Measurements from ENCODE around the gene NUB1.

NUB1 gene

DNA sequence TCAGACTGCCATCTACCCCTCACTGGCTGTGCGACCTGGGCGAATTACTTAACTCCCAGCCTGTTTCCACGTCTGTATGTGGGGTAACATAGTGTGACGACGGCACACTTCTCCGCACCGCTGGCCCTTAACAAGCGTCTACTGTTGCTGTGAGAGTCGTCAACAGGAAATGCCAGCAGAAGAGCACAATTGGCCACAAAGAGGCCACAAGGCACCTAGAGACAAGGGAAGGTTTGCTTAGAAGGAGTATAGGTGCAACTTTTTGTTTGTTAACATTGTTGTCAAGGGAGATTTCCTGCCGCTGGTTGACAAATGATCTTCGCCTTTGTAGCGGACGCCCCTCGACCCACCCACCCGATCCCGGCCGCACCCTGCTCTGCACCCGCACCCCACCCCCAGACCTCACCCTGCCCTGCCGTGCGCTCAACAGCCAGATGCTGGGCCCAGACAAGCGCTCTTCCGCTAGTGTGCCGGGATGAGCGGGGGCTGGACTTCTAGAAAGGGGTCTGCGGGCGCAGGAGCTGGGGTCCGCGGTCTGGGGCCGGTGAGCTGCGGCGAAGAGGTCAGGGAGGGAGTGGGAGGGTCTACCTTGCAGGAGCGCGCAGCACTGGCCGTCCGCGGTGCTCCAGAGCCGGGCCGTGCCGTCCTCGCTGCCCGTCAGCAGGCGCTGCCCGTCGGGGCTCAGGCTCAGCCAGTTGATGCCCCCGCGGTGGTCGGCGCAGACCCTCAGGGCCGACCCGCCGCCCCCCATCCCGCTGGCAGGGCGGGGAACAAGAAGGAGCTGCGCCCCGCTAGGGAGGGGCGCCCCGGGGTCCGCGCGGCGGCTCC is 67.4 kb downstream of the NUB1 start:
- DNase-seq = peak; percentile 20

GRCh38 chr7:151409667-151410404 is 68.2 kb downstream of the NUB1 start, which contains the start of gene WDR86:
Gene WDR86, minus strand, starts transcription at chr7:151410038. Its CDS starts 449 bp downstream, at chr7:151409589.
- no peak for DNase-seq

GRCh38 chr7:151410405-151411390 is 69.1 kb downstream of the NUB1 start:
- no peak for DNase-seq

DNA sequence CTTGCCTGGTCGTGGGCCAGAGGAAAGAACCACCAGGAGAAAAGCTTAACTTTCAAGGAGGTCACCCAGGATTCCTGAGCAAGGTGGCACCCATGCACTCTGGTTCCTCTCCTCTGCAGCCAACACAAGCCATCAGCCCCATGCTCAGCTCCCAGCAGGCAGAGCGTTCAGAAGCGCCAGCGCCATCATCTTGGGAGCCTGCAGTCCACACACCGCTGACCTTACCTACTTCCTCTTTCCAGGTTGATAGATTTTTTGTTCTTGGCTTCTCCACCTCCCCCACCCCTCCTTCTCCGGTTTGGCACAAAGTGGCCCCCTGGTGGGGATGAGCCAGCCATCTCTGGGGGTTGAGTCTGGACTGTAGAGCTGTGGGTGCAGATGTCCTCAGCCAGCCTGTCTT is 69.9 kb downstream of the NUB1 start:
- no peak for DNase-seq

- DNase-seq = no peak
Observed at GRCh38 chr7:151412318-151412717, 70.7 kb downstream of the NUB1 start.

- no peak for DNase-seq
Observed at GRCh38 chr7:151413241-151413640, 71.6 kb downstream of the NUB1 start.

GRCh38 chr7:151415375-151416105 is 73.9 kb downstream of the NUB1 start:
- DNase-seq = no peak

DNA sequence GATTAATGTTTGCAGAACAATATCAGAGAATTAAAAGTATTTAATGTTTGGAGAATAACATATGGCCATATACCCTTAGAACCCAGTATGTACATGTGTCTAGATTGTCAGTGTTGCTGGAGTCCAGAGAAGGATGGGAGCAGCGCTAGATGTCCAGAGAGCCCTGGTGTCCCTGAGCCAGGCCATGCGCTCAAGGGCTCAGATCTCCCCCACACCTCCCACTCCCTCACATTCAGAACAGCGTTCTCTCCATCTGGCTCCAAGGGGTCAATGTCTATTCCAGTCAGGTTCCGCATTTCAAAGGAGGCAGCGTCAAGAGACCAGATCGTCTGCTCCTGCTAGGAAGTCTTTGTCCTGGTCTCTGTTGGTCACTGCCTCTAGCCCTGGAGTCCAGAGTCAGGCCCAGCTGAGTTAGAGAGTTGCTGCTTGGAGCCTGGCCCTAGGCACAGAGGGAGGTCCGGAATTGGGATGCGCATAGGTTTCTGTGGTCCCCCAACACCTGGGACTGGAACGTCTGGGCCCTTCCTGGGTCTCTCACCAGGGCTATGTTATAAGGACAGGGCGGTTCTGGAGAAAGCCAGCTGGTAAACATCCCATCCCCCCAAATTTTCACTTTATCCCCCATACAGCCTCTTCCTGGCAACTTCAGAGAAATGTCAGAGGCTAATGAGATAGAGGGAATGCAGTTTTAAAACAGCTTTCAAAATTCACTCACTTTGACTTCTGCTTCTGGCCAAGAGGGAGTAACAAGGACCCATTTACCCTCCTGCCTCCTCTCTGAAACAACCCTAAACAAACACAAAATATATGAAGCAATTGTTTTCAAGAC is 74.7 kb downstream of the NUB1 start:
- no peak for DNase-seq

DNA sequence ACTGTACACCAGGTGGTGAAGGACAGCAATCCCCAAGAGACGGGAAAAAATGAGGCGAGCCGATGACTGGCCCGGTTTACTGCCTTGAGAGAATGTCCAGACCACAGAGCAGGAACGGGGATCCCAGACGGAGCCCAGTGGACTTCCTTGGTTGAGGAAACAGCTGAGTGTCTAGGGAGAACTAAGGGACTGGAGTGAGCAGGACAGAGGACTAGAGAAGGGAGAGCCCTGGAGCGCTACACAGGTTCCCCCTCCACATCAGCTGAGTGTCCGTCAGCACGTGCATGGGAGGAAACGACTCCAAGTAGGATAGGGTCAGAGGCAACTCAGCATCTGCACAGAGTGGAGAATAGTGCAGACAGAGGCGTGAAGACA is 75.3 kb downstream of the NUB1 start:
- no peak for DNase-seq

DNA sequence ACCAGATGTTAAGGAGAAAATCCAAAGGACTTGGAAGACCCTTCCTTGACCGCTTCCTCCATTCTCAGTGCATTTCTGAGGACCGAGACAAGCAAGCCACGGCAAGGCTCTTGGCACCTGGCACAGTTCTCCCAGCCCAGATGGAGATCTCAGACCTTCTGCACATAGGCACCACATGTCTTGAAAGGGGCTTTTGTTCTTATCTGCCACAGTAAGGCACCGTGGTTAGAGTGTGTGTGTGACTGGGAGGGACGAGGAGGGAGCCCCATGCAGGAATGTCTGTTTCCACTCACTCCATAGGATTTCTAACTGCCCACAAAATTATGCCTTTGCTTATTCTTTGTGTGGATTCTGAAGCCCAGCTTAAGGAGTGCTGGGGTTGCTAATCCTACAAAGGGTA is 78.5 kb downstream of the NUB1 start:
- DNase-seq = no peak

DNA sequence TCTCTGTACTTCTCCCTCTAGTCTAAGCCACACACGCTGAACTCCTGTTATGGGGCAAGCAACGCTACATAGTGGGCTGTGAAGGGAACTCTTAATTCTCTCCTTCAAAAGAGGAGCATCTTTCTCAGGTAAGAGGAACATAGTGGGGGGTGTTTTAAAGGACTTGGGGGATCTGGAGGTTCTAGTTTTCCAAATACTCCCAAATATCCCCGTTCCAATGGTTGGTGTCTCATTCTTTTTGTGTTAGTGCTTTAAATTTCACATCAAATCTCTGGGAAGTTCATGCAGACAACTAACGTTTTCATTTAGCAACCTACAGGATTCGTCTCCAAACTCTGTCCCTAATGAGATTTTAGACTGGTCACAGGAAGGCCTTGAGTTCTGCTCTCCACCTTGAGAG is 80.6 kb downstream of the NUB1 start:
- DNase-seq = no peak

GRCh38 chr7:151423226-151423625 is 81.6 kb downstream of the NUB1 start:
- no peak for DNase-seq

- DNase-seq = no peak
Observed at GRCh38 chr7:151423936-151424335, 82.3 kb downstream of the NUB1 start.

DNA sequence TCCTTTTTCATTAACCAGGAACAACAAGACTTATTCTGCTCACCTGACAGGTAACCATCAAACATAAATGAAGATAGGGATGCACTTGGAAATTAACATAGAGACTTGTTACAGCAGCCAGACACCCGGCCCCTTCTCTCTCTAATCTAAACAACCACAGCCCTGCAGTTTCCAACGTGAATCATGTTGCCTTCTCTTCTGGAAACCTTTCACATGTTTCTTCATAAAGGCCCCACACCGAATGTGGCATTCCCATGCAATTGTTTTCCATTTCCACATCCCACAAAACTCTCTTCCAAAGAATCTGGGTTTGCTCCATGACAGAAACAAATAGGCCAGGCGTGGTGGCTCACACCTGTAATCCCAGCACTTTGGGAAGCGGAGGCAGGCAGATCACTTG is 83.2 kb downstream of the NUB1 start:
- DNase-seq = no peak

DNA sequence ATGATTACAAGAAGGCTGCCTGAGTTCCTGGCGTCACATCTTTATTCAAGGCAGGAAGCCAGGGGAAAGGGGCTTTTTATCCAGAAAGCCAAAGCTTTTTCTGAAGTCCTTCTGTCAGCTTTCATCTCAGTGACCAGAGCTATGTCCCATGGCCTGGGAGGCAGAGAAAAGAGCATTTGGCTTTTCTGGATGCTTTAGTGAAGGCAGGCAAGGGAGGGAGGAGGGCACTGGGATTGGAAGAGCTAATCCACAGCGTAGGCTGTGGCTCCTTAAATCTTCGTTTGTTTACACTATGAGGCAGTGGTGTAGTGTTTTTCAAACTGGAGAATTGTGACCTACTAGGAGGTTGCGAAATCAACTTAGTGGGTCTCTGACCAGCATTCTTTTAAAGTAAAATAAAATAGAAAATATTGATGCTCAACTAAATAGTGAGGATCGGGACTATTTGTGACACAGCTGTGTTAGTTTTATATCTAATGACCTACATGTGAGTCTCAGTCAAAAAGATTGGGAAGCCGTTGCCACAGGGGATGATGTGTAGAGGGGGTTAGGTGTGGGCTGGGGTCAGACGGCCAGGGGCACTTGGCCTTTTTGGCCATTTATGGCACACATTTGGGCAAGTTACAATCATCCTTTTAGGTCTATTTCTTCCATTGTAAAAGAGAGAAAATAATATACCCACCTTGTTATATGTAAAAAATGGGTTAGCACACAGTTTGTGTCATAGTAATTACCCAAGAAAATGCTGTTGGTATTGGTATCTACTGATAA is 84.2 kb downstream of the NUB1 start:
- DNase-seq = no peak

DNA sequence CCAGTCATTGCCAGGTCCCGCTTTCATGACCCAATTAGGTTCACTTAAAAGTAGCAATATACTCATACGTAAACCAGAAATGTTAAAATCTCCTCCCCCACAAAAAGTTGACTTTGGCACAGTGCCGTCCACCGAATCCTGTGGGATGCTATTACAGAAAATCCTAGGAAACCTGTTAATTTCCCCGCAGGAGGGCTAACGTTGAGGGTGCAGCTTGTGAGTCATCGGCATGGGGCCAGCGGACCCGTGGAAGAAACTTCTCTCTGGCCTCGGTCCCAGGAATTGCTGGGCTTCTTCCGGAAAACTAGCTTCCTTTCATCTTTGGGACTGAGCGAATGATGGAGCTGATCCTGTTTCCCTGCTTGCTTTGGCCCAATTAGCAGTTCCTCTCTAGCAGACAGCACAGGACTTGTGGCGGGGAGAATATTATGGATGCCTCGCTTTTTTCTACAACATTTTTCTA is 84.9 kb downstream of the NUB1 start:
- no peak for DNase-seq

GRCh38 chr7:151426904-151427704 is 85.5 kb downstream of the NUB1 start:
- no peak for DNase-seq

DNA sequence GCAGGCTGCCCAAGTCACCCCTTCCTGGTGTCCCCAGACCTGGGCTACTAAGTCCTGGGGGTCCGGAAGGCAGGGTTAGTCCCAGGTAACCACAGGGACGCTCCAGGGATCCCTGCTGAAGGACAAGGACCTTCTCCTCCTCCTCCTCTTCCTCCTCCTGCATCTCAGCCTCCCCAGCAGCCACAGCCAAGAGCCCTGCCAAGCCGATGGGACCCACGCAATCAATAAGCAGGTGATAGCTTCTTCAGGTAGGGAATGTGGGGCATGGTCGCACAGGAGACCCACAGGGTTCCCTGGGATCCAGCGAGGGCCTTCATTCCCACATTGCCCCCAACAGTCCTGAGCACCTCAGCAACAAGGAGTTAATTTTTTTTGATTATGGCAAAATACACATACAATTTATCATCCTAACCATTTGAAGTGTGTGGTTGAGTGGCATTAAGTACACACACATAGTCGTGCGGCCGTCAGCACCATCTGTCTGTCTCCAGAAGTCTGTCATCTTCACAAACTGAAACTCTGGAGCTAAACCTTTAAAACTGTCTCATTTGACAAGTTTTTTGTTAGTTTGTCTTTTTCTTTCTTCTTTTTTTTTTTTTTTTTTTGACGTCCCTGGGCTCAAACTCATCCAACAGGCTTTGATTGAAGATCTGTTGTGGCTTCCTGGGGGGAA is 86.2 kb downstream of the NUB1 start:
- DNase-seq = no peak

Measured in stimulated activated CD4-positive, alpha-beta T cell treated with anti-CD3 and anti-CD28 coated beads, Interleukin-15, amount 100 ng/mL, for 24 hours (primary cell).